Retinal pigment epithelial cell (primary cell): ENCODE data around the gene CREB3.

Source experiments
- DNase-seq: peaks from one replicate; pipeline ENCODE4 v3.0.0-alpha.2; 2010; ENCODE audit warnings: low read depth
- H3K4me3 ChIP-seq: 2 replicates; pipeline ENCODE4 v1.5.1; 2011; ENCODE audit warnings: mild to moderate bottlenecking, low read length, control low read depth, moderate library complexity
- CTCF ChIP-seq: conservative IDR thresholded peaks from 2 replicates; pipeline ENCODE4 v1.5.1; 2011; ENCODE audit warnings: low read depth, low read length, control low read depth, inconsistent platforms

Gene CREB3

GRCh38 chr9:35730486-35730854 lies 2.0 kb upstream of the CREB3 start:
- H3K4me3 ChIP-seq = peak overlapping the region; percentile 68
- DNase-seq = no peak
- TF ChIP-seq CTCF = no peak

GRCh38 chr9:35731415-35732184 lies 866 bp upstream of the CREB3 start:
- DNase-seq = no peak
- no peak for TF ChIP-seq CTCF

GRCh38 chr9:35732800-35733541 lies 505 bp downstream of the CREB3 start:
- no peak for DNase-seq
- no peak for TF ChIP-seq CTCF
- peak overlapping the region; percentile 68 for H3K4me3 ChIP-seq

More at GRCh38 chr9:35731415-35732184, 866 bp upstream of the CREB3 start:
- H3K4me3 ChIP-seq = peak overlapping the region; percentile 68

- no peak for DNase-seq
- no peak for TF ChIP-seq CTCF
- no peak overlapping the region for H3K4me3 ChIP-seq
These were observed 1.6 kb downstream of the CREB3 start for GRCh38 chr9:35734096-35734495.

GRCh38 chr9:35736201-35736633 lies 3.8 kb downstream of the CREB3 start:
- no peak overlapping the region for H3K4me3 ChIP-seq
- peak; percentile 98 for TF ChIP-seq CTCF
- no peak for DNase-seq

GRCh38 chr9:35737143-35737542 lies 4.7 kb downstream of the CREB3 start:
- no peak for TF ChIP-seq CTCF
- H3K4me3 ChIP-seq = no peak overlapping the region
- no peak for DNase-seq
